NCI-H82 (cell line): ENCODE data around the gene KRT85.

ENCODE experiments used
- DNase-seq: peaks from one replicate; lab custom pipeline; 2025; lab: John Stamatoyannopoulos, UW

KRT85 gene

GRCh38 chr12:52394836-52395405, 27.6 kb upstream of the KRT85 start:
- DNase-seq = no peak

GRCh38 chr12:52392465-52393007, 25.3 kb upstream of the KRT85 start:
- no peak for DNase-seq

- no peak for DNase-seq
Measured at GRCh38 chr12:52391618-52392002, 24.3 kb upstream of the KRT85 start.

- DNase-seq = peak; percentile 28
Measured at GRCh38 chr12:52390739-52391617, 23.7 kb upstream of the KRT85 start.

- no peak for DNase-seq
Measured at GRCh38 chr12:52389313-52390207, 22.3 kb upstream of the KRT85 start.

- no peak for DNase-seq
Measured at GRCh38 chr12:52387859-52388258, 20.6 kb upstream of the KRT85 start.

- no peak for DNase-seq
Measured at GRCh38 chr12:52385226-52385702, 18.0 kb upstream of the KRT85 start, which contains the start of gene KRT84. KRT84 (minus strand) TSS chr12:52385652; CDS start chr12:52385585, 67 bp downstream.

GRCh38 chr12:52383331-52383730, 16.1 kb upstream of the KRT85 start:
- no peak for DNase-seq

- DNase-seq = no peak
Measured at GRCh38 chr12:52382854-52383253, 15.6 kb upstream of the KRT85 start.

GRCh38 chr12:52381206-52381605, 13.9 kb upstream of the KRT85 start:
- no peak for DNase-seq

GRCh38 chr12:52380271-52380694, 13.0 kb upstream of the KRT85 start:
- DNase-seq = peak; percentile 34

GRCh38 chr12:52379536-52379935, 12.3 kb upstream of the KRT85 start:
- no peak for DNase-seq

GRCh38 chr12:52378091-52378490, 10.8 kb upstream of the KRT85 start:
- no peak for DNase-seq

GRCh38 chr12:52377266-52377665, 10.0 kb upstream of the KRT85 start:
- DNase-seq = no peak

- DNase-seq = peak; percentile 85
Measured at GRCh38 chr12:52372216-52373154, 5.2 kb upstream of the KRT85 start.

- DNase-seq = no peak
Measured at GRCh38 chr12:52371716-52372115, 4.4 kb upstream of the KRT85 start.

GRCh38 chr12:52370926-52371608, 3.8 kb upstream of the KRT85 start:
- DNase-seq = no peak

- DNase-seq = no peak
Measured at GRCh38 chr12:52369809-52370208, 2.5 kb upstream of the KRT85 start.

- DNase-seq = no peak
Measured at GRCh38 chr12:52369211-52369610, 1.9 kb upstream of the KRT85 start.

GRCh38 chr12:52368508-52368907, 1.2 kb upstream of the KRT85 start:
- no peak for DNase-seq
